AG09319 (cell line): ENCODE results near the gene PCDHA6.
"Not testable (repeated sequence)": the region's sequence is repeated elsewhere in the genome, so short reads cannot be mapped to it uniquely, and the experiment has no call there.

Source experiments
- DNase-seq: peaks from one replicate; pipeline ENCODE4 v3.0.0-alpha.2; 2010; ENCODE audit warnings: low read depth; ENCODE audit errors: extremely low read depth
- CTCF ChIP-seq: IDR thresholded peaks from 2 replicates; pipeline ENCODE4 v1.5.1; 2011; ENCODE audit warnings: low read depth, mild to moderate bottlenecking, inconsistent platforms, low read length, moderate library complexity

Gene PCDHA6

GRCh38 chr5:140795259-140795641 lies 32.5 kb upstream of the PCDHA6 start:
- TF ChIP-seq CTCF, result no peak; the same call in 1 of the 2 replicates
- DNase-seq, result no peak

GRCh38 chr5:140796072-140796717 lies 31.6 kb upstream of the PCDHA6 start:
- DNase-seq, result not testable (repeated sequence)

GRCh38 chr5:140796718-140797095 lies 31.1 kb upstream of the PCDHA6 start:
- DNase-seq, result no peak
- no peak for TF ChIP-seq CTCF

GRCh38 chr5:140800816-140801493 lies 26.8 kb upstream of the PCDHA6 start, which contains the start of gene PCDHA3:
Gene PCDHA3 (plus strand): TSS chr5:140801057.
- TF ChIP-seq CTCF, result no peak; the same call in 1 of the 2 replicates
- DNase-seq, result no peak

- no peak for TF ChIP-seq CTCF
- no peak for DNase-seq
These were observed 26.3 kb upstream of the PCDHA6 start for GRCh38 chr5:140801494-140801841.

GRCh38 chr5:140802381-140802780 lies 25.4 kb upstream of the PCDHA6 start:
- DNase-seq, result not testable (repeated sequence)

- no peak for TF ChIP-seq CTCF
- no peak for DNase-seq
These were observed 24.9 kb upstream of the PCDHA6 start for GRCh38 chr5:140802781-140803271.

GRCh38 chr5:140806834-140807775 lies 20.7 kb upstream of the PCDHA6 start, which contains the start of gene PCDHA4:
Gene PCDHA4 (plus strand): TSS chr5:140807068.
- no peak for DNase-seq
- peak; percentile 15 for TF ChIP-seq CTCF

- DNase-seq, result not testable (repeated sequence)
These were observed 19.4 kb upstream of the PCDHA6 start for GRCh38 chr5:140808241-140808888.
